NAMALWA (cell line): Measurements from ENCODE around the gene LRRC4B.

Experiments
- DNase-seq: peaks from one replicate; pipeline ENCODE4 v3.0.0-alpha.2; 2015; ENCODE audit warnings: low spot score

LRRC4B gene

DNA sequence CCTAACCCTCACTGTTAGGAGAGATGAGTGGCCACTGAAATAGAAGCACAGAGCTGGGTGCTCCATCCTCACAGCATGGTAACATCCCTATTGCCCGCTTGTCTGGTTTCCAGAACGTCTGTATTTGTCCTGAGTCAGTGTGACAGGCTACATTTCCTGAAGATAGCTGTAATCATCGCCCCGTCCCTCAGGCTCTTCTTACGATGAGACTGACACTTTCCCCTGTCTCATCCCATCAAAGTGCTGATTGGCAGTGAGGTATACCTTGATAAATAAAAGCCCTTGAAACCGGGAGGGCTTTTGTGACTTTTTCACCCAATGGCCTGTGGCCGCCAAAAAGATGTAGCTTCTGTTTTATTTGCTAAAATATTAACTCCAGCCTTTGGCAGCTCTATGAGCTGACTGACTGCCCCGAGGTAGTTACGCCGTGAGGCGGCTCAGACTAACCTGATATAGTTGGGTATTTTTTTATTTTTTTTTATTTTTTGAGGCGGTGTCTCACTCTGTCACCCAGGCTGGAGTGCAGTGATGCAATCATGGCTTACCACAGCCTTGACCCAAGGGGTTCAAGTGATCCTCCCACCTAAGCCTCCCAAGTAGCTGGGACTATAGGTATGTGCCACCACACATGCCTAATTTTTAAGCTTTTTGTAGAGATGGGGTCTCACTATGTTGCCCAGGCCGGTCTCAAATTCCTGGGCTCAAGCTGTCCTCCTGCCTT is 5.7 kb upstream of the LRRC4B start:
- no peak for DNase-seq

DNA sequence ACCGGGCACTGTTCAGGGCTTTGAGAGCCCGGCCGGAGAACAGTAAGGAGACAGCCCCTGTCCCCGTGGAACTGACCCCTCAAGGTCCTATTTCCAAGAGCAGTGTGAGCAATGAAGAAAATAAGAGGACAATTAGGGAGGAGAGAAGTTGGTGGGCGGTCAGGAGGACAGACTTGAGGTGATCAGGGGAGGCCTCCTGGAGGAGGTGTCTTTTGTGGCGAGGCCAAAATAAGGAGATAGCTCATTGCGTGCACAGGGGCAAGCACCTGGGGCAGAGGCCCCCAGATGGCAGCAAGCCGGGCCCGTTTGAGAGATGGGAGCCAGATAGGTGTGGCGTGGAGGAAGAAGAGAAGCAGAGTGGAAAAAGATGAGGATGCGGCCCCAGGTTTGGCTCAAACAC is 2.8 kb upstream of the LRRC4B start:
- no peak for DNase-seq

DNA sequence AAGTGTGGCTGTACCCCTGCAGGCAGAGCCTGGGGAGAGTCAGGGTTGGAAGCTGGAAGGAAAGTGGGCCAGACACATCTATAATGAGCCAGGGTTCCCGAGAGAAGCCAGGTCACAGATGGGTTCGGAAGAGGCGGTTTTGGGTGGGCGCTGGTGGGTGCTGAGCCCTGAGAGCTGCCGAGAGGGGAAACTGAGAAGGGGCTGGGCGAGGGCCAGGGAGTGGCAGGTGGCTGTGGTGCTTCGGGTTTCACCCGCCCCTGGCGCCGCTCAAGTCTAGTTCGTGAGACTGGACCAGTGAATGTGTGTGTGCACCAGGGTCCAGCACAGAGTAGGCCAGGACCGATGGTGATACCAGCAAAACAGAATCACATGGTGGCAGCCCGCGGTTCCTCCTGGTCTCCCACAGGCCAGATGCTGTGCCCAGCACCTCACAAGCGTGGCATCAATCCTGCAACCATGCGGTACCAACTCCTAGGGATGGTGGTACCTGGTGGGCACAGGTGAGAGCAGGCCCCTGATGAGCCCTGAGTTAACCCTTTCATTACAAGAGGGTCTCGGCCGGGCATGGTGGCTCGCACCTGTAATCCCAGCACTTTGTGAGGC is 1.8 kb upstream of the LRRC4B start:
- DNase-seq = no peak

DNA sequence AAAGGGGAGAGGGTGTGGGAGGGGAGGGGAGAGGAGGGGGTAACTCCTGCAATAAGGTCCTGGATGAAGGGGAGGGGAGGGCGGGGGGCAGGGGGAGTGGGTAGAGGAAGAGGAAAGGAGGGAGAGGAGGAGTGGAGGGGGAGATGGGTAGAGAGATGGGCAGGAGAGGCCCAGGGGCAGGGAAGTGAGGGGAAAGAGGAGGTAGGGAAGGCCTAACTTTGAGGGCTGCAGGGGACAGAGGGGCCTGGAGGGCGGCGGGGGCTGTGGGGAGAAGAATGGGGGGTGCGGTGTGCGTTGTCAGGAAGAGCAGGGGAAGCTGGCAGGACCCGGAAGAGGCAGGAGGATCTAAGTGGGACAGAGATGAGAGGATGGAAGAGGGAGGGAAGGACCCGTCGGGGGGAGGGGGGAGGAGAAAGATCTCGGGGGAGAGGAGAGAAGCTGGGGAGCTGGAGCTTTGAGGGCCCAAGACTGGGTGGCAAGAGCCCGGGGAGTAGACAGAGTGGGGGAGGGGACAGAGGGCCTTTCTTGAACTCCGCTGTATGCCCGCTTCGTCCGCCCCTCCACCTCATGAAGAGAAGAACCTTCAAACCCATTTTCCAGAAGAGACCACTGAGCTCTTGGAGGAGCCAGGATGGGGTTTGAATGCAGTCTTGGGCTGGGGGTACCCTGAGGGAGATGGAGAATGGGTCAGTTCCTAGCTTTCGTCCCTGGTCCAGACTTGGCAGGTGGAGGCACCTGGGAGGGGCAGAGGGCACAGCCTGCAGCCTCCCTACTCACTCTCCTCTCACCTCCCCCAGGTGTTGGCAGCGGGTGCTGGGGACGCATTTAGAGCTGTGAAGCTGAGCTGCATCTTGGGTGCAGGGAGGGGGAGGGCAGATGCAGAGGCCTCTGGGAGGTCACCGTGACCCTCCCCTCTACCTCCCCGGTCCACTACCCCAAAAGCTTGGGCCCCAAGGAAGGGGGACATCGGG is 778 bp upstream of the LRRC4B start:
- no peak for DNase-seq

DNA sequence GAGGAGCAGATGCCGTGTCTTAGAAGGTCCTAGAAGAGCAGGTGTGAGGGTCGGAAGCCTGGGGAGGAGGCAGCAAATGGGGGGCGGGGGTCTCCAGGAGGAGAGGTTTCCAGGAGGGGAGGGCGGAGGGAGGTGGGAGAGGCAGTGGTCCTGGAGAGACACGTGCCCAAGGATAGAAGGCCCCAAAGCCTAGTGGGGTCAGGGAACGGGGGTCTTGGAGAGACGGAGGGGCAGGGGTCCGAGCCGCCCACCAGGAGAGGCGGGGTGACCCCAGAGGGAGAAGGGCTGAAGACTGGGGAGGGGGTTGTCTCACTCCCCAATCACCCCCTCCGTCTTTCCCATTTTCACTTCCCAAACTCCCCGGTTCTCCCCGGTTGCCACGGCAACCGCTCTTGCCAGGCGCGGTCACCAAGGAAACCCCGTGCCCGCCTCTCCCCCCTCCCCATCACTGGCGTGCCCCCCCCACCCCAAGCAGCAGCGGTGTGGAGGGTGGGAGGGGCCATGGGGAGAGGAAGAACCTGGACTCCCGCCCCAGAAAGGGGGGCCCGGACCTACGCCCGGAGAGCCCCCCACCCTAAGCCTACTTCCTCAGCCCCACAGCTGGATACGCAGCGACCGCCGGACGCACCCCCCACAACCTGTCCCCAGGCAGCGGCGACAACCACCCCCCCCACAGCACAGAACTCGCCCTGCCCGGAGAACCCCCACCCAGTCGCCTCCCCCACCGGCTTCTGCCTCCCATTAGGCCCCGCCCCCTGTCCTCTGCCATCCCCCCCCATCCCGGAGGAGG is 988 bp downstream of the LRRC4B start:
- DNase-seq = no peak

DNA sequence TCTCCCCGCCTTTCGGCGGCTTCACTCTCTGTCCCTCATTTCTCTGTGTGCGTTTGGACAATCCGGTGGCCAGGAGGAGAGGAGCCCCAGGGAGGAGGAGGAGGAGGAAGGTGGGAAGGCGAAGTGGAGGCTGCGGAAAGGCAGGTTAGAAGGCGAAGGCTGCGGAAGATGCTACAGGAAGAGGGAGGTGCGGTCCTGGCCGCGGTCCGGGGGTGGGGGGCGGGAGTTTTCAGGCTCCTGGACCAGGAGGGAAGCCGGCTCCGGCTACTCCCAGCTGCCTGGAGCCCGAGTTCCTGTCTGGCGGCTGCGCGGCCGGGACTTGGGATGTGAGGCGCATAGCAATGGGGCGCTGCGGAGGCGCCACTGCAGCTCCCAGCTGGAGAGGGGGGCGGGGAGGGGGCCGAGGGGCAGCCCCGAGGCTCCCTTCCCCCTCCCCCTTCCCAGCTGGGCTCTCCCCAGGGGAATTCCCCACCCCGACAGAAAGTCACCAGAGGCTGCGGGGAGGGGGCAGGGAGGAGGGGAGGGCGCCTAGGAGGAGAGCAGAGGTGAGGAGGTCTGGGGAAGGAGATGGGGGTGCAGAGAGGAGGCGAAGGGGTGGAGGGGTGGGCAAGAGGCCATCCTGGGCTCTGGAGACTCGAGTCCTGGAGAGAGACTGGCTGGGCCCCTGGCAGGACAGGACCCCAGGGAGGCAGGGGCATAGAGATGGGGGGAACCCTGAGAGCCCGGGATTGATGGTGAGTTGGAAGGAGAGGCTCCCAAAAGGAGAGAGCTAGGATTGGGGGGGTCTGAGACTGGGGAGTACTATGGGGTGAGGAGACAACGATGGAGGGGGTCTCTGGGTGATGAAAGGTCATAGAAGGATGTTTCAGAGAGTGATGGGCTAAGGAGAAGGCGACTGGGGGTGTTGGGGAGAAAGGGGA is 2.0 kb downstream of the LRRC4B start:
- no peak for DNase-seq

DNA sequence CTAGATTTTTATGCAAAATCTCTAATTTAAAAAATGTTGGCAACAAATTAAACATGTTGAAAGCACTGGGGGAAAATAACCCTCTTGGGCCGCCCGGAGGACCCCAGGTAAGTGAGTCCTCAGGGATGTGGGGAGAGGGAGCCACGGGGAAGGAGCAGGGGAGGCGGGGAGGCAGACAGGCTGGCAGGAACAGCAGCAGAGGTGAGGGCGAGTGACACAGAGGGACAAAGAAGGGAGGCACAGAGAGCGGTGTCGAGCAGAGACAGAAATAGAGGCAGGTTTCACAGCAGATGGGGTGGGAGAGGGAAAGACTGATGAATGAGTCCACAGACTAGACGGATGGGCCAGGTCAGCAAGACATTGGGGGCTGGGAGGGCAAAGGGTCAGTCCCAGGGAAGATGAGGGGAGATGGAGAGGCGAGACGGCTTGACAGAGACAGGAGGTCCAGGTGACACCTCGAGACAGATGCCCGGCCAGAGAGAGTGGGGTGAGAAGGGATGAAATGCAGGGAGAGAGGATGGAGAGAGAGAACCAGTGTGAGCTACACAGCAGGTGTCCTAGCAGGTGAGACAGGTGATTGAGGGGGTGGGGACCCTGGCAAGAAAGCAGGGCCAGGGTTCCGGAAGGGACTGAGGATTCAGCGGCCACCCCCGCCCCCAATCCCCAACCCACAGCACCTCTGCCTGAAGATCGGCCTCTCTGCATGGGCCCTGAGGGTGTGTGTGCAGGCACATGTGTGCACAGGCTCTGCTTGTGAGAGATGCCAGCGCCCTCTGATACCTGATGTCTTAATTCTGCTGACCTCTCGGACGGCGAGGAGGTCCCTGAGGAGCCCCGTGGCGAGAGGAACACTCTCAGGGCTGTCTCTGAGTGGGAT is 3.8 kb downstream of the LRRC4B start:
- DNase-seq = no peak

DNA sequence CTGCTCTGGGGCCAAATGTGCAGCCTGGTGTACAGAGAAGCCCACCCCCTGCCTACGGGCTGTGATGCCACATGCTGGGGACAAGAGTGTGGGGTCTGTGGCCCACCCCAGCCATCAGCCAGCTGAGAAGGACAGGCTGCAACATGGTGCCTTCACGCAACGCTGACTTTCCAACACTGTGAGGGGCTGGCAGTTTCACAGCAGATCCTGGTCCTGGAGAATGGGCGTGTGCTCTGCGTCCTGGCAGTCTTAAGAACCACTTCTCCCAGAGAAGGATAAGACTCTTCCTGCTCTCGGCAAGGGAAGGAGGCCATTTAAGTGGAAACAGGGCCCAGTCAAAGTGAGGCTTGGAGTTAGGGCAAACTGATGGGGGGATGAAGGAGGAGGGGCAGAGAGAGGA is 4.6 kb downstream of the LRRC4B start:
- no peak for DNase-seq

DNA sequence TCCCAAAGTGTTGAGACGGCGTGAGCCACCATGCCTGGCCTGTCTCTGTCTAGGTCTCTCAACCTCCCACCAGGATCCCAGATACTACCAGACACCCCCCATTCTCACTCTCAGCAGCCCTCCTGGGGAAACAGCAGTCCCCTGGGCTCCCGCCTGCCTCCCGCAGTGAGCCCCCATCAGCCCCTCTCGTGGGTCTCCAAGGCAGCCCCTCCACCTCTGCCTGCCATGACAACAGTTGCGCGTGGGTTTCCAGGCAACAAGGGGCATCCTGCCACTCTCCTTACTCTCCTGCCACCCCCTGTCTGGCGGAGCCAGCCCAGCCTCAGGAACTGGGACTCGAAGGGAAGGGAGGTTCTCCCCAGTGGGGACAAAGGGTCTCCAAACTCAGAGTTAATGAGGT is 5.2 kb downstream of the LRRC4B start:
- DNase-seq = no peak

DNA sequence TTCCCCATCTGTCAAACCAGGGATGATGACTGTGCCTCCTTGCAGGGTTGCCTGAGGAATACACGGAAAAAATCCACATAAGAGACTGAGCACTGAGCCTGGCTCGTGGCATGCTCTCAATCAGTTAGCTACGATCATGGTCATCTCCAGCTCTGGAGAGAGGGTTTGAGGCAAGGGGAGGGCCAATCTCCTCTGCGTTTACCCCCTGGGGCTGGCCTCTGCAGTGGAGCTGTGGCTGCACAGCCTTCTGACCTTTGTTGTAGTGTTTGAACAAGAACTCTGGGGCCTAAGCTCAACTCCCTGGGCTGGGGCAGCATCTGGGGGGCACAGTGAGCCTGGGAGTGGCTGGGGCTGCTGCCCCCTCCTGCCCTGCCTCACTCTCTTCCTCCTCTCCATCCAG is 5.9 kb downstream of the LRRC4B start:
- no peak for DNase-seq

DNA sequence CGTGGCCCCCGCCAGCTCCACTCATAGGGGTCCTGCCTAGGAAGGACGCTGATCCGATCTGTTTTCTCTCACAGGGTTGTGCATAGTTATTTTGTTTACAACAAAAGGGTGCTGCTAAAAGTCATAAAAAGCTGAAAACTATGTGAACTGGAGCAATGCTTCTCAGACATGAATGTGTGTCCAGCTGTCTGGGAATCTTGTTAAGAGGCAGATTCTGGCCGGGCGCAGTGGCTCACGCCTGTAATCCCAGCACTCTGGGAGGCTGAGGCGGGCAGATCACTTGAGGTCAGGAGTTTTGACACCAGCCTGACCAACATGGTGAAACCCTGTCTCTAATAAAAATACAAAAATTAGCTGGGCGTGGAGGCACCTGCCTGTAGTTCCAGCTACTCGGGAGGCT is 8.6 kb downstream of the LRRC4B start:
- no peak for DNase-seq

DNA sequence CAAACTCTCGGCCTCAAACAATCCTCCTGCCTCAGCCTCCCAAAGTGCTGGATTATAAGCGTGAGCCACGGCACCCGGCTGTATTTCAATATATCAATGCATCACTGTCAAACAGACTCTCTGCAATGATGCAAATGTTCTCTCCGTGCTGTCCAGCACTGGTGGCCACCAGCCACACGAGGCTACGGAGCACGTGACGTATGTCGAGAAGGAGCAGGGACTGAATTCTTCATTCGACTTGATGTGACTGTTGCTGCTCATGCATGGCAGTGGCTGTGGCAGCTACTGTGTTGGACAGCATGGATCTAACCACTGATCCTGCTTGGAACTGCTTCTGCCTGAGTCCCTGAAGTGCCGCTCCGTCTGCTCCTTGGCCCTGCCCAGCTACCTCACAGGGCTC is 9.8 kb downstream of the LRRC4B start:
- no peak for DNase-seq

DNA sequence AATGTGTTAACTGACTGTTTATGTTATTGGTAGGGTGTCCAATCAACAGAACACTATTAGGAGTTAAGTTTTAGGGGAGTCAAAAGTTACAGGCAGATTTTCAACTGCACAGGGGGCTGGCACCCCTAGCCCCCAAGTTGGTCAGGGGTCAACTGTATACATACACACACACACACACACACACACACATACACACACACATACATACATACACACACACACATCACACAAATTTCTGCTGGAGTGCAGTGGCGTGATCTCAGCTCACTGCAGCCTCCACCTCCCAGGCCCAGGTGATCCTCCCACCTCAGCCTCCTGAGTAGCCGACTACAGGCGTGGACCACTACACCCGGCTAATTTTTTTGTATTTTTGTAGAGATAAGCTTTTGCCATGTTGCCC is 10.2 kb downstream of the LRRC4B start:
- DNase-seq = no peak

DNA sequence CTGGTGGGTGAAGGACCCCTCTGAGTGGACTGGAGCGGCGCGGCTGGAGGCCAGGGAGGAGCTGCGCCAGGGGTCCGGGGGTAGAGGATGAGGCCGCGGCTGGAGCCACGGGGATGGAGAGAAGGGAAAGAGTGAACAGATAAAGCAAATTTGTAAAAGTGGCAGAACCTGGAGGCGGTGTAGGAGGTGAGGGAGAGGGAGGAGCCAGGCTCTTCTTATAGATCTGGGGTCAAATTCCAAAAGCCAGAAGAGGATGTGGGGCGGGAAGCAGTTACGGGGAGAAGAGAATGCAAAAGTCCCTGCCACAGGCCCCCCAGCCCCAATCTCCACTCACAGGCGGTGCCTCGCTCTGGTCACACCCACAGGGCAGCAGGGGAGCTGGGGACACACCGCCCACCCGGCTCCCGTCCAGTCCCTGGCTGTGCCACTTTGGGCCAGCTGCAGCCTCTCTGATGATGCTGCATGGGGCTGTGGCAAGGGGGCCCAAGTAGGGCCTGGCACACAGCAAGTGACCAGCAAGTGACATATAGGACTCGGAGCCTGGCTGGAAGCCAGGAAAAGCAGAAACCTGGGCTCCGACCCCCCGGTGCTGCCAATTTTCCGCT is 11.1 kb downstream of the LRRC4B start:
- DNase-seq = no peak

DNA sequence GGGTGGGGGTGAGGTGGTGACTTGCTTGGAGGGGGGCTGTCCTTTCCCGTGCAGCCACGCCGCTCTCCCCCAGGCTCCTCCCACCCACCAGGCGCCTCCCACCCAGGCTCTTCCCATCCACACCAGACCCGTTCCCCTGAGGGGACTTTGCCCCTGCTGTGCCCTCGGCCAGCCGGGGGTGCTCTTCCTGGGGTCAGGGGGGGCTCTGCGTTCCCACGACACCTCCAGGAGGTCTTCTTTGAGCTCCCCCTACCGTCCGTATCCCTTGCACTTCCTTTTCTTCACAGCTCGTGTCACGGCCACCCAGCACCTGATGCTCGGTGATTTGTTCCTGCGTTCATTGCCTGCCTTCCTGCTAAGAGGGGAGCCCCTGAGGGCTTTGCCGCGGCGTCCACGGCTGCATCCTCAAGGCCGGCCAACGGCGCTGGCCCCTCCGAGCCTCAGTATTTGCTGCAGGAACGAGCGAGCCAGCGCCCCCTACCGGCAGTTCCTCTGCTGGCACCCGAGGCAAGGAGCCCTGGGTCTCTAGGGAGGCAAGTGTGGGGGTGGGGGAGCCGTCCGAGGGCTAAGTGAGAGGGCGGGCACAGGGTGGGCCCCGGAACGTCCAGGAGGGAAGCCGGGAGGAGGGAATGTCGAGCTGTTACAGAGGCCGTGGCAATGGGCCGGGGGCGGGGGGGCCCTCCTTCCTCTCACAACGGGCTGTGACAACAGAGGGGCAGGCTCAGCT is 11.8 kb downstream of the LRRC4B start:
- peak; percentile 82 for DNase-seq

DNA sequence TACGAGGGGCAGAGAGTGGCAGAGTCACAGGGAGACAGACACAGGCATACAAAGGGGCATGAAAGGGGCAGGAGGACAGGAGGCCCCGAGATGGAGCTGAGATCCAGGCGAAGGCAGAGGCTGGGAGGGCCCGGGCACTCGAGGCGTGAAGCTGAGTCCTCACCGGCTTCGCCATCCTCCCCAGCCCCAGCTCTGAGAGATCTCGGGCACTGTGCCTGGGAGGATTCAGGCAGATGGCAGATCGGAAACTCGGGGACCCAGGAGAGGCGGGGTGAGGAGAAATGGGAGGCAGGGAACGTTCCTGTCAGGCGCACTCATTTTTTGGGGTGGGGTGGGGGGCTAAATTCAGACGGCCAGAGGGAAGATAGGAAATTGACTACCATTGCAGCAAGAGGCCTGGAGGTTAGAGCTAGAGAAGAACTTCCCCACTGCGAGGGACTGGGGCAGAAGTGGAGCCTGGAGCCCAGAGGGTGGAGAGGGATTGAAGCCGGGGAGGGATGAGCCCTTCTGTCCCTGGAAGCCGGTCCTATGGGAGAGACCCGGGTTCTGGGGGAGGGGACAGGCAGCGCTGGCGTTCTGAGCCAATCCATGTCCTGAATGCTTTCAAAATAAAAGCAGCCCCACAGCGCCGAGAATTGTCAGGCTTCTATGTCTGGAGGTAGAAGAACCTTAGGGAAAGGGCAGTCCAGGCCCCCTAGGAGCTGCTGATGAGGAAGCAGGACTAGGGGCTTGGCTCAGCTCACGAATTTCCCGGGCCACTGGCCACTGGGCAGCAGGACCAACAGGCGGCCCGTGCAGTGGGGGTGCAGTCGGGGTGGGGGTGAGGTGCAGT is 12.6 kb downstream of the LRRC4B start:
- no peak for DNase-seq

DNA sequence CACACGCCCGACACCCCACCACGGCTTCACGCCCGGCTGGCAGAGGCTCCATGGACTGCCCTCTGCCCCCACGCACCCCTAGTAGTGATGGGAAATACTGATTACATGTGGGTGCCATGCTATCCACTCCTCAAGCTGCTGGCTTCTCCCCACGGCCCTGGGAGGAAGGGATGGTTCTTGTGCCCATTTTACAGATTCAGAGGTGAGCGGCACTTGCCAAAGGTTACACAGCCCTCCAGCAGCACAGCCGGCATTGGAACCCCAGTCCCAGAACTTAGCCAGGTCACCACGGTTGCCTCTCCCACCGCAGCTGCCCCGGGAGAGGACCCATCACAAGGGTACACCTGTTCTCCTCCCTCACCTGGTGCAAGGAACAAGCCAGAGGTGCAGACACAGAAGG is 13.2 kb downstream of the LRRC4B start:
- DNase-seq = no peak

DNA sequence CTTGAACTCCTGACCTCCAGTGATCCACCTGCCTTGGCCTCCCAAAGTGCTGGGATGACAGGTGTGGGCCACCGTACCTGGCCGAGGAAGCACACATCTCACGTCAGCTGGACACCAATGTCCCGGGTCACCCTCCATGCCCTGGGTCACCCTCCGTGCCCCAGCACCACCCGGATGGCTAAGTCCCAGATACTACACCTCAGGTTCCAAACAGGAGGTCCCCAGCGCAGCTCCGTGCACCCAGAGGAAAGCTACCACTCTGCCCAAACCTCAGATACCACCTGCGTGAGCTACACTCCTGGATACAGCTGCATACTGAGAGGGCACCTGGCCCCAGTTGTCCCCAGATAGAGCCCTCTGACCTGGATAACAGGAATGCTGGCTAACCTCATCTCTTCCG is 14.0 kb downstream of the LRRC4B start:
- DNase-seq = no peak
